K562 (cell line): Measurements from ENCODE around the gene KIFAP3. TPM values are rescaled to one million over a fixed set of nuclear protein-coding genes. Genes with fewer than 3 reads are reported as not detected.

ENCODE experiments used
- ARHGAP35 ChIP-seq: fragments of 450-650 bp; IDR thresholded peaks from 2 replicates; pipeline ENCODE4 v1.6.1; 2018; ENCODE audit not compliant: partially characterized antibody
- C11orf30 ChIP-seq: fragments of 450-650 bp; IDR thresholded peaks from 2 replicates; pipeline ENCODE4 v1.6.1; 2016; ENCODE audit warnings: low read depth, mild to moderate bottlenecking
- HSF4 ChIP-seq: fragments of 250-450 bp; sonication (Bioruptor Pico); IDR thresholded peaks from 2 replicates; pipeline ENCODE4 v2.1.2; 2022; ENCODE audit warnings: mild to moderate bottlenecking, moderate library complexity, borderline replicate concordance
- MIER1 ChIP-seq: fragments of 450-650 bp; IDR thresholded peaks from 2 replicates; pipeline ENCODE4 v1.6.1; 2016; ENCODE audit warnings: antibody characterized with exemption, mild to moderate bottlenecking, low read depth
- PRMT5 ChIP-seq: sonication (generic); formaldehyde crosslinking; IDR thresholded peaks from 2 replicates; pipeline ENCODE4 v1.5.0; 2020; ENCODE audit warnings: missing genetic modification reagents
- RBM22 ChIP-seq: fragments of 200-400 bp; formaldehyde crosslinking; IDR thresholded peaks from 2 replicates; pipeline ENCODE4 v1.6.1; 2018; ENCODE audit warnings: low read length, low read depth; ENCODE audit not compliant: poor library complexity, severe bottlenecking
- RBM25 ChIP-seq: fragments of 200-400 bp; formaldehyde crosslinking; IDR thresholded peaks from 2 replicates; pipeline ENCODE4 v1.6.1; 2018; ENCODE audit warnings: low read length, low read depth, moderate library complexity; ENCODE audit not compliant: severe bottlenecking
- SLC30A9 ChIP-seq: fragments of 250-450 bp; sonication (Bioruptor Pico); IDR thresholded peaks from 2 replicates; pipeline ENCODE4 v1.8.0; 2022; ENCODE audit warnings: mild to moderate bottlenecking, moderate library complexity
- SRSF1 ChIP-seq: fragments of 200-400 bp; formaldehyde crosslinking; IDR thresholded peaks from 2 replicates; pipeline ENCODE4 v1.6.1; 2017; ENCODE audit warnings: mild to moderate bottlenecking, low read depth, low read length, moderate library complexity
- TCFL5 ChIP-seq: fragments of 250-450 bp; sonication (Bioruptor Pico); conservative IDR thresholded peaks from 2 replicates; pipeline ENCODE4 v1.6.1; 2021; ENCODE audit warnings: mild to moderate bottlenecking, moderate library complexity, matching md5 sums
- ZBED1 ChIP-seq: IDR thresholded peaks from 2 replicates; pipeline ENCODE4 v1.6.1; 2014
- ZFP1 ChIP-seq: fragments of 450-650 bp; formaldehyde crosslinking; IDR thresholded peaks from 2 replicates; pipeline ENCODE4 v1.4.0; 2020; ENCODE audit warnings: mild to moderate bottlenecking, mixed read lengths
- ZFP36 ChIP-seq: fragments of 150-350 bp; IDR thresholded peaks from 2 replicates; pipeline ENCODE4 v1.6.1; 2018; ENCODE audit warnings: low read length, low read depth; ENCODE audit not compliant: partially characterized antibody
- ZNF24 ChIP-seq: fragments of 450-650 bp; IDR thresholded peaks from 2 replicates; pipeline ENCODE4 v1.6.1; 2016
- ZNF830 ChIP-seq: fragments of 250-450 bp; sonication (Bioruptor Pico); IDR thresholded peaks from 2 replicates; pipeline ENCODE4 v1.5.0; 2021; ENCODE audit warnings: mild to moderate bottlenecking
- polyA plus RNA-seq, 8 experiments: library from polyadenylated mRNA; depleted of rRNA in 4 of 8; stranded (reverse) in 5 of 8; unstranded in 3 of 8; fragments of >200 nt; fragmentation: Nextera tagmentation in 2 of 8; fragmentation: Illumina TruSeq in 1 of 8; extraction: Ambion mirVana in 2 of 8; extraction: Trizol in 1 of 8; gene quantifications; 2 replicates each; pipeline versions ENCODE4 v1.2.1 to v1.2.3, GENCODE V29; 2011 to 2014; ENCODE audit warnings: inconsistent platforms in 1 of 8, missing spikeins in 1 of 8
- total RNA-seq, 7 experiments: library from RNA; depleted of rRNA in 6 of 7; stranded (reverse); fragments of >200 nt in 6 of 7; fragmentation: Illumina TruSeq in 2 of 7; extraction: Trizol in 2 of 7; gene quantifications; 2 replicates each; pipeline versions ENCODE4 v1.2.1 to v1.2.3, GENCODE V29; 2011 to 2021; ENCODE audit warnings: low replicate concordance in 1 of 7
- TF ChIP-seq, protein P1 (sequence below): sonication (generic); formaldehyde crosslinking; IDR thresholded peaks from 2 replicates; pipeline ENCODE4 v1.8.0; 2023; ENCODE audit warnings: mild to moderate bottlenecking, missing genetic modification reagents
- TF ChIP-seq, protein P2 (sequence below): fragments of 450-650 bp; IDR thresholded peaks from 2 replicates; pipeline ENCODE4 v1.7.1; 2018; ENCODE audit warnings: mild to moderate bottlenecking, low read depth; ENCODE audit not compliant: partially characterized antibody
- TF ChIP-seq, protein P3 (sequence below): fragments of 450-650 bp; IDR thresholded peaks from 2 replicates; pipeline ENCODE4 v1.6.1; 2016; ENCODE audit warnings: borderline replicate concordance

KIFAP3 gene
- total and polyA plus RNA-seq, 9 of the 15 experiments (the other 6 are each of a cell fraction or from before 2014, with no cell fraction given) = 8.8 to 17.5 (median 11.8) TPM

DNA sequence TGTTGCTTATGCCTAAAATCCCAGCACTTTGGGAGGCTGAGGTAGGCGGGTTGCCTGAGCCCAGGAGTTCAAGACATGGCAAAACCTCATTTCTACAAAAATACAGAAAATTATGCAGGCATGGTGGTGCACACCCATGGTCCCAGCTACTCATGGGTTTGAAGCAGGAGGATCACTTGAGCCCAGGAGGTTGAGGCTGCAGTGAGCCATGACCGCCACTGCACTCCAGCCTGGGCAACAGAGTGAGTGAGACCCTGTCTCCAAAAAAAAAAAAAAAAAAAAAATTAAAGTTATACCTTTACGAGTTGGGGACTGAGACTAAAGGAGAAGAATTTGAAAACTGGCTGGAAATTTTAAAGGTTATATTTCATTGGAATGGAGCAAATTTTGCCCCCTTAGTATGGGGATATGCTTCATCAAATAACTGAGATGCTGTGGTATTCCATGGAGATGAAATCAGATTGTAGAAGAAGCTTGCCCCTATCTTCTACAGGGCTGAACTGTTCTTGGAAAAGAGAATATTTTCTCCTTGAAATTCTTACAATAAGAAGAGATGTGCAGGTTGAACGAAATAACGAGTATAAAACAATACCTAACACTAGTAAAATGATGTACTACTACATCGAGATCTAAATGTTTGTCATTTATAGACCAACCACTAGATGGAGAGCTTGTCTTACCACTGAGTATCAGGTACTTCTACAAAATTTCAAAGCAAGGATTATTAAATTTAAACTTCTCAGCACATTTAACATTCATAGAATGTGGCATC, 145.9 kb downstream of the KIFAP3 start (continued):
- TF ChIP-seq TCFL5 (CRISPR knock-in tag) (no peak), C11orf30 (0 out of 2 replicates have a peak, but pooled peaks have one; percentile 22), ZFP1 (no peak), RBM25 (peak; percentile 34), ZNF830 (no peak), PRMT5 (CRISPR knock-in tag) (no peak), ZNF24 (no peak), SRSF1 (no peak), HSF4 (CRISPR knock-in tag) (no peak), SLC30A9 (CRISPR knock-in tag) (no peak), MIER1 (no peak), RBM22 (no peak), ZBED1 (no peak), ARHGAP35 (no peak), ZFP36 (no peak)
- TF ChIP-seq, protein P1, sequence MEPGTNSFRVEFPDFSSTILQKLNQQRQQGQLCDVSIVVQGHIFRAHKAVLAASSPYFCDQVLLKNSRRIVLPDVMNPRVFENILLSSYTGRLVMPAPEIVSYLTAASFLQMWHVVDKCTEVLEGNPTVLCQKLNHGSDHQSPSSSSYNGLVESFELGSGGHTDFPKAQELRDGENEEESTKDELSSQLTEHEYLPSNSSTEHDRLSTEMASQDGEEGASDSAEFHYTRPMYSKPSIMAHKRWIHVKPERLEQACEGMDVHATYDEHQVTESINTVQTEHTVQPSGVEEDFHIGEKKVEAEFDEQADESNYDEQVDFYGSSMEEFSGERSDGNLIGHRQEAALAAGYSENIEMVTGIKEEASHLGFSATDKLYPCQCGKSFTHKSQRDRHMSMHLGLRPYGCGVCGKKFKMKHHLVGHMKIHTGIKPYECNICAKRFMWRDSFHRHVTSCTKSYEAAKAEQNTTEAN (CRISPR knock-in tag) = no peak
- TF ChIP-seq, protein P2, sequence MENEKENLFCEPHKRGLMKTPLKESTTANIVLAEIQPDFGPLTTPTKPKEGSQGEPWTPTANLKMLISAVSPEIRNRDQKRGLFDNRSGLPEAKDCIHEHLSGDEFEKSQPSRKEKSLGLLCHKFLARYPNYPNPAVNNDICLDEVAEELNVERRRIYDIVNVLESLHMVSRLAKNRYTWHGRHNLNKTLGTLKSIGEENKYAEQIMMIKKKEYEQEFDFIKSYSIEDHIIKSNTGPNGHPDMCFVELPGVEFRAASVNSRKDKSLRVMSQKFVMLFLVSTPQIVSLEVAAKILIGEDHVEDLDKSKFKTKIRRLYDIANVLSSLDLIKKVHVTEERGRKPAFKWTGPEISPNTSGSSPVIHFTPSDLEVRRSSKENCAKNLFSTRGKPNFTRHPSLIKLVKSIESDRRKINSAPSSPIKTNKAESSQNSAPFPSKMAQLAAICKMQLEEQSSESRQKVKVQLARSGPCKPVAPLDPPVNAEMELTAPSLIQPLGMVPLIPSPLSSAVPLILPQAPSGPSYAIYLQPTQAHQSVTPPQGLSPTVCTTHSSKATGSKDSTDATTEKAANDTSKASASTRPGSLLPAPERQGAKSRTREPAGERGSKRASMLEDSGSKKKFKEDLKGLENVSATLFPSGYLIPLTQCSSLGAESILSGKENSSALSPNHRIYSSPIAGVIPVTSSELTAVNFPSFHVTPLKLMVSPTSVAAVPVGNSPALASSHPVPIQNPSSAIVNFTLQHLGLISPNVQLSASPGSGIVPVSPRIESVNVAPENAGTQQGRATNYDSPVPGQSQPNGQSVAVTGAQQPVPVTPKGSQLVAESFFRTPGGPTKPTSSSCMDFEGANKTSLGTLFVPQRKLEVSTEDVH = no peak
- TF ChIP-seq, protein P3, sequence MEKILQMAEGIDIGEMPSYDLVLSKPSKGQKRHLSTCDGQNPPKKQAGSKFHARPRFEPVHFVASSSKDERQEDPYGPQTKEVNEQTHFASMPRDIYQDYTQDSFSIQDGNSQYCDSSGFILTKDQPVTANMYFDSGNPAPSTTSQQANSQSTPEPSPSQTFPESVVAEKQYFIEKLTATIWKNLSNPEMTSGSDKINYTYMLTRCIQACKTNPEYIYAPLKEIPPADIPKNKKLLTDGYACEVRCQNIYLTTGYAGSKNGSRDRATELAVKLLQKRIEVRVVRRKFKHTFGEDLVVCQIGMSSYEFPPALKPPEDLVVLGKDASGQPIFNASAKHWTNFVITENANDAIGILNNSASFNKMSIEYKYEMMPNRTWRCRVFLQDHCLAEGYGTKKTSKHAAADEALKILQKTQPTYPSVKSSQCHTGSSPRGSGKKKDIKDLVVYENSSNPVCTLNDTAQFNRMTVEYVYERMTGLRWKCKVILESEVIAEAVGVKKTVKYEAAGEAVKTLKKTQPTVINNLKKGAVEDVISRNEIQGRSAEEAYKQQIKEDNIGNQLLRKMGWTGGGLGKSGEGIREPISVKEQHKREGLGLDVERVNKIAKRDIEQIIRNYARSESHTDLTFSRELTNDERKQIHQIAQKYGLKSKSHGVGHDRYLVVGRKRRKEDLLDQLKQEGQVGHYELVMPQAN = no peak
